K562 (cell line): Measurements from ENCODE around the gene CRYBG1.

Experiments
- CREM ChIP-seq: IDR thresholded peaks from 2 replicates; pipeline ENCODE4 v1.6.1; 2014; ENCODE audit warnings: antibody characterized with exemption, low read depth
- MAX ChIP-seq: sonication (generic); formaldehyde crosslinking; IDR thresholded peaks from 2 replicates; pipeline ENCODE4 v1.9.0; 2022; ENCODE audit warnings: mild to moderate bottlenecking, missing genetic modification reagents
- MEF2A ChIP-seq: IDR thresholded peaks from 2 replicates; pipeline ENCODE4 v1.6.1; 2011; ENCODE audit warnings: low read depth, mild to moderate bottlenecking, low read length, moderate library complexity; ENCODE audit not compliant: control insufficient read depth
- TF ChIP-seq, protein P1 (sequence below), 3 experiments: IDR thresholded peaks in 2 of 3; conservative IDR thresholded peaks in 1 of 3; 2 replicates each; pipeline ENCODE4 v1.5.1; 2011 to 2012; ENCODE audit warnings: low read length in 3 of 3, mild to moderate bottlenecking in 3 of 3, control low read depth in 2 of 3, improper control_type of control experiment in 1 of 3, inconsistent platforms in 1 of 3, low read depth in 1 of 3, mixed read lengths in 1 of 3, moderate library complexity in 1 of 3; ENCODE audit not compliant: insufficient read depth in 2 of 3
- TF ChIP-seq, protein P2 (sequence below): fragments of 150-350 bp; conservative IDR thresholded peaks from 2 replicates; pipeline ENCODE4 v1.6.1; 2014; ENCODE audit warnings: low read length

DNA sequence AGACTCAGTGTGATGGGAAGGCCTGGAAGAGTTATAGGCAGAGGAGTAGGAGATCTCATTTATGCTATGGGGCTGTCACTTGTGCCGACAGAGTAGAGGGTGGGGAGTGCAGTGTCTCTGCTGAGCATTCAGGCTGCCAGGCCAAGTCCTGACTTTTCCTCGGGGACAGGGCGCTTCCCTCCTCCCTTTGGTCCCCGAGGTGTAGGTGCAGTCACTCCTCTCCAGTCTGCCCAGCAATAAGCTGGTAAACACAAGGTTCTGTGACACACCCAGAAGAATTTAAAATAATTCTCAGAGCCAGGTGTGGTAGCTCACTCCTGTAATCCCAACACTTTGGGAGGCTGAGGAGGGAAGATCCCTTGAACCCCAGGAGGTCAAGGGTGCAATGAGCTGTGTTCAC, 109.4 kb downstream of the CRYBG1 start:
- TF ChIP-seq, protein P1, sequence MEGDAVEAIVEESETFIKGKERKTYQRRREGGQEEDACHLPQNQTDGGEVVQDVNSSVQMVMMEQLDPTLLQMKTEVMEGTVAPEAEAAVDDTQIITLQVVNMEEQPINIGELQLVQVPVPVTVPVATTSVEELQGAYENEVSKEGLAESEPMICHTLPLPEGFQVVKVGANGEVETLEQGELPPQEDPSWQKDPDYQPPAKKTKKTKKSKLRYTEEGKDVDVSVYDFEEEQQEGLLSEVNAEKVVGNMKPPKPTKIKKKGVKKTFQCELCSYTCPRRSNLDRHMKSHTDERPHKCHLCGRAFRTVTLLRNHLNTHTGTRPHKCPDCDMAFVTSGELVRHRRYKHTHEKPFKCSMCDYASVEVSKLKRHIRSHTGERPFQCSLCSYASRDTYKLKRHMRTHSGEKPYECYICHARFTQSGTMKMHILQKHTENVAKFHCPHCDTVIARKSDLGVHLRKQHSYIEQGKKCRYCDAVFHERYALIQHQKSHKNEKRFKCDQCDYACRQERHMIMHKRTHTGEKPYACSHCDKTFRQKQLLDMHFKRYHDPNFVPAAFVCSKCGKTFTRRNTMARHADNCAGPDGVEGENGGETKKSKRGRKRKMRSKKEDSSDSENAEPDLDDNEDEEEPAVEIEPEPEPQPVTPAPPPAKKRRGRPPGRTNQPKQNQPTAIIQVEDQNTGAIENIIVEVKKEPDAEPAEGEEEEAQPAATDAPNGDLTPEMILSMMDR (IDR thresholded peaks at IDR 0.05 in 2 of 3, conservative IDR thresholded peaks at IDR 0.05 in 1 of 3; ENCODE audit: insufficient read depth in 2 of 3, low read depth in 1 of 3, low read length in 3 of 3), result no peak
- TF ChIP-seq CREM (no peak), MEF2A (no peak), MAX (CRISPR knock-in tag) (no peak)
- TF ChIP-seq, protein P2, sequence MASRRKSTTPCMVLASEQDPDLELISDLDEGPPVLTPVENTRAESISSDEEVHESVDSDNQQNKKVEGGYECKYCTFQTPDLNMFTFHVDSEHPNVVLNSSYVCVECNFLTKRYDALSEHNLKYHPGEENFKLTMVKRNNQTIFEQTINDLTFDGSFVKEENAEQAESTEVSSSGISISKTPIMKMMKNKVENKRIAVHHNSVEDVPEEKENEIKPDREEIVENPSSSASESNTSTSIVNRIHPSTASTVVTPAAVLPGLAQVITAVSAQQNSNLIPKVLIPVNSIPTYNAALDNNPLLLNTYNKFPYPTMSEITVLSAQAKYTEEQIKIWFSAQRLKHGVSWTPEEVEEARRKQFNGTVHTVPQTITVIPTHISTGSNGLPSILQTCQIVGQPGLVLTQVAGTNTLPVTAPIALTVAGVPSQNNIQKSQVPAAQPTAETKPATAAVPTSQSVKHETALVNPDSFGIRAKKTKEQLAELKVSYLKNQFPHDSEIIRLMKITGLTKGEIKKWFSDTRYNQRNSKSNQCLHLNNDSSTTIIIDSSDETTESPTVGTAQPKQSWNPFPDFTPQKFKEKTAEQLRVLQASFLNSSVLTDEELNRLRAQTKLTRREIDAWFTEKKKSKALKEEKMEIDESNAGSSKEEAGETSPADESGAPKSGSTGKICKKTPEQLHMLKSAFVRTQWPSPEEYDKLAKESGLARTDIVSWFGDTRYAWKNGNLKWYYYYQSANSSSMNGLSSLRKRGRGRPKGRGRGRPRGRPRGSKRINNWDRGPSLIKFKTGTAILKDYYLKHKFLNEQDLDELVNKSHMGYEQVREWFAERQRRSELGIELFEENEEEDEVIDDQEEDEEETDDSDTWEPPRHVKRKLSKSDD, result no peak
